ENCODE results near the gene KBTBD4.
A peak's percentile ranks its signal among the peaks of the same experiment; 100 is the strongest.
"Not testable (repeated sequence)": the region's sequence is repeated elsewhere in the genome, so short reads cannot be mapped to it uniquely, and the experiment has no call there.

KBTBD4 gene

DNA sequence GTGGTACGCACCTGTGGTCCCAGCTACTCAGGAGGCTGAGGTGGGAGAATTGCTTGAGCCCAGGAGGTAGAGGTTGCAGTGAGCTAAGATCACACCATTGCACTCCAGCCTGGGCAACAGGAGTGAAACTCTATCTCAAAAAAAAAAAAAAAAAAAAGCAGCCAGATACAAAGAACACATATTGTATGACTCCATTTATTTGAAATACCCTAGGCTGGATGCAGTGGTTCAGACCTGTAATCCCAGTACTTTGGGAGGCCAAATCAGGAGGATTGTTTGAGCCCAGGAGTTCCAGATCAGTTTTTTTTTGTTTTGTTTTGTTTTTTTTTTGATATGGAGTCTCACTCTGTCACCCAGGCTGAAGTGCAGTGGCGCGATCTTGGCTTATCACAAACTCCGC lies 16.4 kb downstream of the KBTBD4 start:
- not testable (repeated sequence) for DNase-seq

DNA sequence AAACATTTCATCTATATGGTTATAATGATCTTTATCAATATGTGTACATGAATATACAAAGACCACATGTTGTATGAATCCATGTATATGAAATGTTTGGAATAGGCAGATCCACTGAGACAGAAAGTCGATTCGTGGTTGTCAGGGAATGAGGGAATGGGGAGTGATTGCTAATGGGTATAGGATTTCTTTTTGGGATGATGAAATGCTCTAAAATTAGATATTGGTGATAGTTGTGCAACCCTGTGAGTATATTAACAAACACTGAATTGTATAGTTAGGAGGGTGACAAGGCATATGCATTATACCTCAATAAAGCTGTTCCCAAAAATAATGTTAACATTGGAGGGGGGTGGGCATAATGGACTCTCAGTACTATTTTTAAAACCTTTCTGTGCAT lies 18.3 kb downstream of the KBTBD4 start:
- DNase-seq: no peak

DNA sequence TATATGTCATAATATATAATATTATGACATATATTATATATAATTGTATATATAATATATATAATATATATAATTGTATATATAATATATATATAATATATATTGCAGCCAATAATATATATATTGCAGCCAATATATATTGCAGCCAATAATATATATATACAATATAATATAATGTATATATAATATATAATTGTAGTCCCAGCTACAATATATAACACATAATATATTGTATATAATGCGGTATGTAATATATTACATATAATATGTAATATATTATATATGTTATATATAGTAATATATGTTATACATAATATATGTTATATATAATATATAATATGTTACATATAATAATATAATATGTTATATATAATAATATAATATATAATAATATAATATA lies 20.1 kb downstream of the KBTBD4 start:
- no peak for DNase-seq

DNA sequence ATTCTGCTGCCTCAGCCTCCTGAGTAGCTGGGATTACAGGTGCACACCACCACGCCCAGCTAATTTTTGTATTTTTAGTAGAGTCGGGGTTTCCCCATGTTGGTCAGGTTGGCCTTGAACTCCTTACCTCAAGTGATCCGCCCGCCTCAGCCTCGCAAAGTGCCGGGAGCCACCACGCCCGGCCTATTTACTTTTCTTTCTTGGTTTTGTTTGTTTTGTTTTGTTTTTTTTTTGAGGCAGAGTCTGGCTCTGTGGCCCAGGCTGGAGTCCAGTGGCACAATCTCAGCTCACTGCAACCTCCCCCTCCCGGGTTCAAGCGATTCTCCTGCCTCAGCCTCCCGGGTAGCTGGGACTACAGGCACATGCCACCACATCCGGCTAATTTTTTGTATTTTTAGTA lies 21.8 kb downstream of the KBTBD4 start:
- not testable (repeated sequence) for DNase-seq

DNA sequence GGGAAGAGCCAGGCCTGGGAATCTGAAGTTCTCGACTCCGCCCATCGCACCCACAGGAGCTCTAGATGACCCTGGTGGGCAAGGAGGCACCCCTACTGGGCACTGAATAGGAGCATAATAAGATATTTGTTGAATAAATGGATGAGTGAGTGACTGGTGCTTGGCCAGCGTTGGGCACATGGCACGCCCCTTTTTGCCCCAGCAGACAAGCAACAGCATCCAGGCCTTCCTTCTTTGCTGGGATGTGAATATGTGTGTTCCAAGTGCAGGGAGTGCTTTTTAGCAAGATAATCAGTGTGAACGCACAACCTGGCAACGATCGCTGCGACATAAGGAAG lies 25.4 kb downstream of the KBTBD4 start:
- peak in 2 of 56 donors; percentile 66 to 89 for DNase-seq

DNA sequence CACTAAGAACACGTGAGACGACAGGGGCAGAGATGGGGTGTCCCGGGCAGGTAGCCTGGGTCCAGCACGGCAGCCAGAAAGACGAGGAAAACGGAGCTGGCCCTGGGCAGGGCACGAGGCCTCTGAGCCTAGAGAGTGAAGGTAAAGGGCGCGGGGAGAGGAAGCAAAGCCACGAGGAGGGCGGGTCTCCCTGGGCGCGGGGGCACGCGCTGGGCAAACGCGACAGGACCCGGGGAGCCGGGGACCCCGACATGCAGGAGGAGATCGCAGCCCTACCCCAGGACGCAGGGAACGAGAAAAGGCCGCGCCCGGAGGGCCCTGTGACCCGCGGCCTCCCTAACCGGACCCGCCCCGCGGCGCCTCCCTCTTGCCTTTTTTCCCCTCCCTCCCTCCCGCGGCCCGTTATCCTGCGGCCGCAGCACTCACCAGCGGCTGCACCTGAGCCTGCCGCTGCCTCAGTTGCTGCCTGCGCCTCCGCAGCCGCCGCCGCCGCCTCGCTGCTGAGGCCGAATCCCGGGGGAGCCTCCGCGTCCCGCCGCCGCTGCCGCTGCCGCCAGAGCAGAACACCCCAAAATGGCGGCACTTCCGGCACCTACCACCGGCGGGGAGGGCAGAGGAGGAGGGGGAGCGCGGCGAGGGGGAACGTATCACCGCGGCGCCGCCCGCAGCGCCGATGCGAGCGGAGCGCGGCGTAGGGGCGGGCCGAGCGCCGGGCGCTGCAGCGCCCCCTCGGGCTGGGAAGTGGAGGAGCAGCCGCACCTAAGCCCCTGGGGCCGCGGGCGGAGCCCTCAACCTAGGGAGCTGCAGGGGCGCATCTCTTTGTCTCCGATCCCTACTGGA lies 26.0 kb downstream of the KBTBD4 start, which contains the start of gene CELF1:
Gene CELF1 (minus strand): TSS at position 567 of the 840 bp plus-strand sequence. CDS start 53,609 bp downstream, outside the sequence.
- DNase-seq: peak in 55 of 56 donors; percentile 30 to 91 (median 81)

DNA sequence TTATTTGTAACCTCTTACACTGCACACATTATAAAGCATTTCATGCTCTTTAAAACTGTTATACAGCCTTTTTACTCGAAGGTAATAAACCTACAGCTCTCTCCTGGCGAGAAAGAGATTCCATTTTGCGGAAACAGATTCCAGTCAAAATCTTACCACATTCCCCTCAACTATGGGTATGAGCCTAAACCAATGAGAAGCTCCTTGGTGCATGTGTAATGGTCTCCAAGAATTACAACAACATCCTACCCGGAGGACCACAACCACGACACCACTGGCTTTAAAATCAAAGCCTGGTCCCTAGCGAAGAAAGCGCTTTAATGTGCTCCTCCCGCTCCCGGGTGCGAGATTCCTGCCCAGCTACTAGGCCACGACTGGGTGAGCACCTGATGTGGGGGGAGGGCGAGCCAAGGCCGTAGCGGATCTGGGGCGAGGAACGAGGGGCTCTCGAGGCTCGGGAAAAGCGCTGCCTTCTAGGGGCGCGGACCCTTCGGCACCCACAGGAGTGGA lies 26.7 kb downstream of the KBTBD4 start:
- DNase-seq: peak in 12 of 56 donors; percentile 6 to 51 (median 30)

DNA sequence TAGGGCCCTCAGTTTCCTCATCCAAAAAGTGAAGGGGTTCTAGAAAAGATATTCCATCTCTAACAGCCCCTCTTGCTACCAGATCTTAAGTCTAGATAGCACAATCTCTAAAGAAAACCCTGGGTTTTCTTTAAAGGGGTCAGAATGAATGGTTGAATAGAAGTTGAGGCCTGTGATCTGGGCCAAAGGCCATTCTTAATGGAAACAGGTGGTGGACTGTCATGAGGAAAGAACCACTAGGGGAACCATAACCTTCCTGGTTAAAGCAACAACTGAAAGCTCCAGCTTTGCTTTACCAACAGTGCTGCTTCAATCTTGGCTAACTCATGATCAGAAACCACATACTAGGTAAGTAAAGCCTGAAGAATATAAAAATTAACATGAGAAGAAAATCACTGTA lies 27.7 kb downstream of the KBTBD4 start:
- DNase-seq: no peak

DNA sequence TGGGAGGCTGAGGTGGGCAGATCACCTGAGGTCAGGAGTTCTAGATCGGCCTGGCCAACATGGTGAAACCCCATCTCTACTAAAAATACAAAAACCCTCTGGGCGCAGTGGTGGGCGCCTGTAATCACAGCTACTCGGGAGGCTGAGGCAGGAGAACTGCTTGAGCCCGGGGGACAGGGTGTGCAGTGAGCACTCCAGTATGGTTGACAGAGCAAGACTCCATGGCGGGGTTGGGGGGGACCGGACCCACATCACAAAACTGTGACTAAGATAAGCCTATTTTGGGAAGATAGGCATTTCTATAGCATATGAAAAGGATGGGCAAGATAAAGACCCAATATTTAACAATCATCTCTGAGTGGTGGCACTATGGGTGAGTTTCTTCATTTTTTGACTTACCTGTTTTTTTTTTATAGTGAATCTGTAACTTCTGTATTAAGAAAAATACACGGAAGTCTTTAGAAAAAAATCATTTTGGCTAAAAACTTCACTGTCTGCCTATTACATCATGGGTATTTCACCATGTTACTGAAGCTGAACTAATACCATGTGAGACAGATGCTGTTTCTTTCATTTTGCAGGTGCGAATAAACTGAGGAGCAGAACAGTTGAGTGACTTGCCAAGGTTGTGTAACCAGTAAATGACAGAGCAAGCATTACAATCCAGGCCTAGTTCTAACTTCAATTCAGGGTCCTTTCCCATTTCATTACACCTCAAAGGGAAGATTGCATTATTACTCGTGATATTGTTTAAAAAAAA lies 28.3 kb downstream of the KBTBD4 start:
- no peak for DNase-seq

DNA sequence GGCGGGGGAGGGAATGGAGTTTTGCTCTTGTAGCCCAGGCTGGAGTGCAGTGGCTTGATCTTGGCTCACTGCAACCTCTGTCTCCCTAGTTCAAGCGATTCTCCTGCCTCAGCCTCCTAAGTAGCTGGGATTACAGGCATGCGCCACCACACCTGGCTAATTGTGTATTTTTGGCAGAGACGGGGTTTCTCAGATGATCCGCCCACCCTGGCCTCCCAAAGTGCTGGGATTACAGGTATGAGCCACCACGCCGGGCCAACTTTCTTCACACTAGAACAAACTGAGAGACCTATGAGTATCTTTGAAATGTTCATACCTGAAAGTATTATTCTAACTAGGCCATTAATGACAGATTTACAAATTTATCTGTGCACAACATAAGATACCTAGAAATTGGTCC lies 32.5 kb downstream of the KBTBD4 start:
- DNase-seq: not testable (repeated sequence)

DNA sequence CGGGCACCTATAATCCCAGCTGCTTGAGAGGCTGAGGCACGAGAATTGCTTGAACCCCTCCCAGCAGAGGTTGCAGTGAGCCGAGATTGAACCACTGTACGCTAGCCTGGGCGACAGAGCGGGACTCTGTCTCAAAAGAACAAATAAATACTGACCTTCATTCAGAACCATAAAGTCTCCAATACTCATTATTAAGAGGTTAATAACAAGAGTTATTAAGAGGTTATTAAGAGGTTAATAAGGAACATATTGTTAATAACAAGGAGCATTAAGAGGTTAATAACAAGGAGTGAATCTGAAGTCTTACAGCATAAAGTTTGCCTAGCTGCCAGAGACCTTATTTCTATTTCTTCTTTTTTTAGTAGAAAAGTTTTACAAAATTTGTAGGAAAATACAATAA lies 33.5 kb downstream of the KBTBD4 start:
- DNase-seq: no peak

DNA sequence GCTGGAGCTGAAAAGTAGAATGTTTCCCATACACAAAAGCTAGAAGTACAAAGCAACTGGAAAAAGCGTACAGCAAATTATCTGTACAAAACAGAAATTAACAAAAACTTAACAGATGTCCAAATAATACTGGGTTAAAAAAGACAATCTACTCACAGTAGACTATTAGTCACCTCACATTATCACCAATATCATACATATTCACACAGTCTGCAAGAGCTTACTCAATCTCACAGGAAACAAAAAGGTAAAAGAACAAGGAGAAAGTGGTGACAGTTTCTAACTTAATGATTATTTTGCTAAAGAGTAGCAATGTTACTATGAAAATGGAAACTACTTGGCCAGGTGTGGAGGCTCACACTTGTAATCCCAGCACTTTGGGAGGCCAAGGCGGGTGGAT lies 37.7 kb downstream of the KBTBD4 start:
- no peak for DNase-seq

DNA sequence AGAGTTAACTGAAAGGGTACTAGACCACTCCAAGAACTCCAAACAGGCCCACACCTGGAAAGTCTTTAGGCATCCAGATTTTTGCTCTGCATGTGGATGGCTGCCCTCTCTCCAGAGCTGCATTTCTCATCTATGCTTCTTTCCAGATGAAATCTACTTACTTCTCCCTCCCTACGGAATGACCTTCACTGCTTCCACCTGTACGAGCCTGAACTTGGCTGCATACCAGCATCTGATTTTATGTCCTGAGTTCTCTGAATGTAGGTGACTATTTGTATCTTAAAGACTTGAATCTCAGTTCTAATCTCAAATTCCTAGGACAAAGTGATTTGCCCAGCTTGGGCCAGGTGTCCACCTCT lies 39.1 kb downstream of the KBTBD4 start:
- no peak for DNase-seq

DNA sequence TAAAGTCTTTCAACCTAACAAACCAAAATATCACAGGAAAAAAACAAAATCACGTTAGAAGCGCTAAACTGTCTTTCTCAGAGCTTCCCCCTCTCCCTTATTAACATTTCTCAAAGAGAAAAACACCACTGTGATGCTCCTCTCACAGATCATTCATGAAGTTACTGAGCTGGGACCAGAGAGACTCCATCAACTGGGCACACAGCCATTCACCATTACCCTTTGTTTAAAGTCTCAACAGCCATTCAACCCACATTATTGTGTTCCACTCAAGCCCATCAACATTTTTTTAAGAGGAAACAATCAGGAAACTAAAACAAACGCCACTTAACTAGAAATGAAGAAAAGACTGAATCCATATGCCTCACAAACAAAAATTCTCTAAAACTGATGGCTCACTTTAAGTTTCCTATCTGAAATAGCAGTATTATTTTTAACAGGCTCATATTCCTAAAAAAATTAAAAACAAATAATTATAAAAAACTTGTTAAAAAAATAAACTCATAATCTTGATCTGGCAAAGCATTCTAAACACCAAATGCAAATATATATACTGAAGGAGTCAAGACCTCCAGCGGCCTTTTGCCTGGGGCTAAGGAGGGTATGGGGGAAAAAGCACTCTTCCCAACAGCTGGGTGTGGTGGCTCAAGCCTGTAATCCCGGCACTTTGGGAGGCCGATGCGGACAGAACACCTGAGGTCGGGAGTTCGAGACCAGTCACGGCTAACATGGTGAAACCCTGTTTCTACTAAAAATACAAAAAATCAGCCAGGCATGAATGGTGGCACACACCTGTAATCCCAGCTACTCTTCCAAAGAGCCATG lies 39.8 kb downstream of the KBTBD4 start:
- DNase-seq: peak in 4 of 56 donors; percentile 11 to 38 (median 18)

DNA sequence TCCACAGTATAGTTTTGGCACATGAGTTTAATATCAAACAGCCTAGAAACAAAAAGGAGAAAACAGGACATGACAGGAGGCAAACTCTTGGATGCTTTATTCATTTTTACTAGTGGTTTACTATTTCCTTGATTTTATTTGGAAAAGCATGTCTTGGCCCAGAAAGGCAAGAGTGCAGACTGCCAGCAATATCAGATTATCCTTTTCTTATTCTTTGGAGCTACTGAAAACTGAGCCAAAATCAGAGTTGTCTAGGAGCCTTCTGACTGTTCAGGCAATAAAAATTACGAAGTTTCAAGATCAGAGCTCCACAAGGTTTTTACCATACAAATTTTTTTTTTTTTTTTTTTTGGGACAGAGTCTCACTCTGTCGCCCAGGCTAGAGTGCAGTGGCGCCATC lies 41.9 kb downstream of the KBTBD4 start:
- DNase-seq: no peak

DNA sequence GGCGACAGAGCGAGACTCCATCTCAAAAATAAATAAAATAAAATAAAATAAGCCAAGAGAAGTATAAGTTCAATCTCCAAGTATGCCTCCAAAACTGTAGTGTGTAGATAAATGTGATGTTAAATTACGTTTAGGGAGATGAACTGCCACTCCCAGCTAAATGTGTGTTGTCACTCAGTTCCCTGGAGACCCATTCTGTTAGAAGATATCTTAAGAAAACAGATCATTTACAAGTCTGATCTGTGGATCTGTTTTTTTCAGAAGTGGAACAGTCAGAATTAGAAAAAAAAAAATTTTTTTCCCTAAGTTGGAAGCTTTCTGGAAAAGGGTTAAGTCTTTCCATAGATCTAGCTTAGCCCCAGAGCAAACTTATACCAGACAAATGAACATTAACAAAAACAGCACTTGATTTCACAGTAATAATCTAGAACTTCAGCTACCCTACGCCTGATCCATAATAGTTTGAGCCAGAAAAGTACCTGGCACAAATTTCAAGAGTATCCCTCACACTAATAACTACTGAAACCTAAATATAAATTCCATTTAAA lies 44.0 kb downstream of the KBTBD4 start:
- DNase-seq: no peak

DNA sequence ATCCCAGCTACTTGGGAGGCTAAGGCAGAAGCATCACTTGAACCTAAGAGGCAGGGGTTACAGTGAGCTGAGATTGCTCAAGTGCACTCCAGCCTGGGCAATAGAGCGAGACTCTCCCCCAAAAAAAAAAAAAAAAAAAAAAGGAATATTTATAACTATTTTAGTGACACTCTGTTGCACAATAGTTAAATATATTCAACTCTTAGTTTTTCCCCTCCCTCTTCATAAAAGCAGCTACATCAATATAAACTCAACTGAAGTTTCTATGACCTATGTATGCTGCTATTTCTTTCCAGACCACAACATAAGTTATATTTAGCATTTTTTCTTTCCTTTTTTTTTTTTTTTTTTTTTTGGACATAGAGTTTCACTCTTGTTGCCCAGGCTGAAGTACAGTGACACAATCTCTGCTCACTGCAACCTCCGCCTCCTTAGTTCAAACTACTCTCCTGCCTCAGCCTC lies 45.0 kb downstream of the KBTBD4 start:
- DNase-seq: no peak

DNA sequence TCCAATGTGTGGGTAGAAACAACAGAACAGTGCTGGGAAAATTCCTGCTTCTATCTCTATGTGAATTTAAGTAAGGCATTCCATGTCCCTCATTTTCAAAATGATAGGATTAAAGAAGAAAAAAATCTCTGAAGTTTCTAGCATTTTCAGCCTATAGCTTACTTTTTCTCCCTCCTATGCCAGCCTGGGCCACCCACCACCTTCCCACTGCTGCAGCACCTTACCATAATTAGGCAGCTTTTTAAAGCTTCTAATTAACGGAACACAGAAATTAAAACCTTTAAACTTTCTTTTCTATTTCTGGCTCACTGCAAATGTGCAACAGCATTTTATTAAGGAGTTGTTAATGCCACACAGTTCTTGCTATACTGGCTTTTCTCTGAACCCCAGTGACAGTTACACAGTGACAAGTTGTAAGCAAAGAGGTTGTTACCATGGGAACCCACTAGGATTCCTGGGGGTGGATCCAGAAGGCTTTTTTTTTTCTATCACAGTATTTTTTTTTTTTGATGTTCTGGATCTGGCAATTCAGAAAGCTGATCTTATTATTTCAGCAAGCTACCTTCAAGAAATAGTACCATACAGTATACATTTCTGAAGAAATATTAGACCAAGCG lies 46.1 kb downstream of the KBTBD4 start:
- DNase-seq: peak in 2 of 56 donors; percentile 29 to 30

DNA sequence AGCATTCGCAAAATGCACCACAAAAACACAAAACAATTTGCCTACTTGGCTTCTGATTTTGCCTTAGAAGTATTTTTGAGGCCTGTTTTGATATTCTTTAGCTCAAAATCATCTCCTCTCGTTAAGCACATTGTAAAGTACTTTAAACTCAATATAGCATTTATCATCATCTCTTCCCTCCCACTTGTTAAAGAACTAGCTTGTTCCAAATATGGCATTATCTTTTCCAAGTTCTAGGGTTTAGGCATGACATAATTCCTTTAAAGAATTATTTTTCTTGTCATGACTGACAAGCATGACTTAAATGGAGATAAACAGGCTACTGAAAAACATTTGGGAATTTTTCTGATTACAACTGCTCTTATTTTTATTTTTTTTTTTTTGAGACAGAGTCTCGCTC lies 47.1 kb downstream of the KBTBD4 start:
- no peak for DNase-seq

DNA sequence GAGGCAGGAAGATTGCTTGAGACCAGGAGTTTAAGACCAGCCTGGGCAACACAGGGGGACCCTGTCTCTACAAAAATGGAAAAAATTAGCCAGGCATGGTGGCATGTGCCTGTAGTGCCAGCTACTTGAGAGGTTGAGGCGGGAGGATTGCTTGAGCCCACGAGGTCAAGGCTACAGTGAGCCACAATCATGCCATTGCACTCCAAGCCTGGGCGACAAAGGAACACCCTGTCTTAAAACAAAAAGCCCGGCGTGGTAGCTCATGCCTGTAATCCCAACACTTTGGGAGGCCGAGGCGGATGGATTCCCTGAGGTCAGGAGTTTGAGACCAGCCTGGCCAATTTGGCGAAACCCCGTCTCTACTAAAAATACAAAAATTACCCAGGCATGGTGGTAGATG lies 48.0 kb downstream of the KBTBD4 start:
- DNase-seq: not testable (repeated sequence)

DNA sequence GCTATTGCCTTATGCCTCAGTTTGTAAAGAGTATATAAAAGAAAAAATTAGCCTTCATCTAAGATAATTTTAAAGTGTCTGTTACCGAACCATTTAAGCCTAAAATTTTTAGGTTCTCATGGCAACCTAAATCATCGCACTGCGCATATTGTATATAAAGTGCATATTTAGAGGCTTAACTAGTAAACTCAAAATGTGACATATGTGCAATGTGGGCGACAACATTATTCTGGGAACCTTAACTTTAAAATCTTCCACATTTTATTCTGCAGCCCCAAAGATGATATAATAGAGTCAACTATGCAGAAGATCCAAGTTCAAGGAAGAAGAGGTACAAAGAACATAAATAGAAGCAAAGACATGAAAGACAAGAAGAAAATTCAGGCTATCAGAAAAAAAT lies 48.8 kb downstream of the KBTBD4 start:
- no peak for DNase-seq
